MCF 10A (cell line): Measurements from ENCODE around the gene YEATS4. TPM values are rescaled to one million over a fixed set of nuclear protein-coding genes. Genes with fewer than 3 reads are reported as not detected.
A peak's percentile ranks its signal among the peaks of the same experiment; 100 is the strongest.

Experiments
- BruUV-seq: library from RNA; stranded (reverse); fragments of 400-500 nt; replicated peaks from 2 replicates; lab custom pipeline; 2021; lab: Mats Ljungman, UMichigan
- CTCF ChIA-PET: fragments of 300-600 bp; sonication (Branson Sonifier 250); formaldehyde crosslinking; extraction: SDS; loops from one replicate; lab custom pipeline; 2021; ENCODE audit warnings: antibody characterized with exemption, inconsistent platforms; lab: Yijun Ruan, JAX
- POLR2A ChIA-PET: fragments of 300-600, 350-650 bp; sonication (Branson Sonifier 250); formaldehyde crosslinking; extraction: SDS; loops from one replicate; lab custom pipeline; 2020; ENCODE audit warnings: antibody characterized with exemption, inconsistent platforms; lab: Yijun Ruan, JAX
- DNase-seq: peaks from one replicate; pipeline ENCODE4 v3.0.0-alpha.2; 2018; ENCODE audit not compliant: unreplicated experiment
- H3K27ac Mint-ChIP-seq: one replicate; pipeline ENCODE4 v1.8.0; 2022; ENCODE audit warnings: mild to moderate bottlenecking, low read depth, mixed read lengths; ENCODE audit not compliant: unreplicated experiment
- H3K27me3 Mint-ChIP-seq: one replicate; pipeline ENCODE4 v1.8.0; 2022; ENCODE audit warnings: mixed read lengths; ENCODE audit not compliant: insufficient read depth, unreplicated experiment
- H3K36me3 Mint-ChIP-seq: one replicate; pipeline ENCODE4 v1.8.0; 2022; ENCODE audit warnings: mild to moderate bottlenecking, moderate library complexity, mixed read lengths; ENCODE audit not compliant: insufficient read depth, unreplicated experiment
- H3K4me1 Mint-ChIP-seq: one replicate; pipeline ENCODE4 v1.8.0; 2022; ENCODE audit warnings: mixed read lengths; ENCODE audit not compliant: insufficient read depth, unreplicated experiment
- H3K4me3 Mint-ChIP-seq: one replicate; pipeline ENCODE4 v1.8.0; 2022; ENCODE audit warnings: mild to moderate bottlenecking, moderate library complexity, mixed read lengths; ENCODE audit not compliant: unreplicated experiment
- H3K9me3 Mint-ChIP-seq: one replicate; pipeline ENCODE4 v1.8.0; 2022; ENCODE audit warnings: mixed read lengths; ENCODE audit not compliant: unreplicated experiment
- CTCF ChIP-seq: fragments of 200-600 bp; IDR thresholded peaks from one replicate; pipeline ENCODE4 v1.8.0; 2022; ENCODE audit warnings: antibody characterized with exemption, mild to moderate bottlenecking; ENCODE audit not compliant: unreplicated experiment
- intact Hi-C: fragments of 100-400 bp; cut with micrococcal nuclease; formaldehyde crosslinking; loops from 2 replicates; pipeline ENCODE4 v1.14.1; 2022
- total RNA-seq: library from RNA; stranded (reverse); gene quantifications from 2 replicates; pipeline ENCODE4 v1.2.3, GENCODE V29; 2022

Gene YEATS4
- total RNA-seq, 1 experiment from 2014 or later, result 30.9 TPM

GRCh38 chr12:69341328-69341727, 18.2 kb upstream of the YEATS4 start:
- POLR2A ChIA-PET, result no interaction called here
- peak; percentile 20 for DNase-seq
- CTCF ChIA-PET, result no interaction called here
- Mint-ChIP-seq H3K4me3 (no peak overlapping the region), H3K27ac (no peak overlapping the region), H3K27me3 (no peaks in the 10 kb centered on the region), H3K4me1 (peaks cover 5% of the 10 kb centered on the region), H3K9me3 (no peaks in the 10 kb centered on the region), H3K36me3 (no peaks in the 10 kb centered on the region)
- TF ChIP-seq CTCF, result no peak
- intact Hi-C loops, result no loop called here
- no TSS peak for BruUV-seq

GRCh38 chr12:69342421-69342820, 17.1 kb upstream of the YEATS4 start:
- intact Hi-C loops, result no loop called here
- ChIA-PET POLR2A (interaction anchor here (2.1 kb wide), 1 partner anchor 11 kb away, joined by 8 read pairs; no protein-coding TSS in a partner anchor), CTCF (interaction anchor here (0.6 kb wide), 1 partner anchor 552 kb away, joined by 3 read pairs; no protein-coding TSS in a partner anchor)
- Mint-ChIP-seq H3K4me3 (no peak overlapping the region), H3K27me3 (no peaks in the 10 kb centered on the region), H3K36me3 (no peaks in the 10 kb centered on the region), H3K9me3 (no peaks in the 10 kb centered on the region), H3K27ac (no peak overlapping the region), H3K4me1 (peaks cover 5% of the 10 kb centered on the region)
- no TSS peak for BruUV-seq
- no peak for TF ChIP-seq CTCF
- no peak for DNase-seq

GRCh38 chr12:69343357-69343756, 16.2 kb upstream of the YEATS4 start:
- H3K9me3 Mint-ChIP-seq, result no peaks in the 10 kb centered on the region
- BruUV-seq, result no TSS peak
- H3K27me3 Mint-ChIP-seq, result no peaks in the 10 kb centered on the region
- intact Hi-C loops, result no loop called here
- no peak for TF ChIP-seq CTCF
- no peaks in the 10 kb centered on the region for H3K36me3 Mint-ChIP-seq
- CTCF ChIA-PET, result interaction anchor here (0.8 kb wide), 1 partner anchor 14 kb away, joined by 3 read pairs; no protein-coding TSS in a partner anchor
- peaks cover under 1% of the 10 kb centered on the region for H3K4me1 Mint-ChIP-seq
- POLR2A ChIA-PET, result interaction anchor here (0.6 to 2.1 kb wide), 2 partner anchors 8 to 12 kb away, joined by 3 to 8 read pairs; no protein-coding TSS in a partner anchor
- no peak overlapping the region for H3K4me3 Mint-ChIP-seq
- no peak for DNase-seq
- H3K27ac Mint-ChIP-seq, result no peak overlapping the region

GRCh38 chr12:69343885-69344612, 15.5 kb upstream of the YEATS4 start:
- Mint-ChIP-seq H3K4me1 (no peaks in the 10 kb centered on the region), H3K27ac (no peak overlapping the region), H3K27me3 (no peaks in the 10 kb centered on the region), H3K4me3 (no peak overlapping the region), H3K36me3 (no peaks in the 10 kb centered on the region), H3K9me3 (no peaks in the 10 kb centered on the region)
- no peak for TF ChIP-seq CTCF
- CTCF ChIA-PET, result interaction anchor here (0.8 to 1.0 kb wide), 3 partner anchors 10 to 661 kb away, joined by 3 to 5 read pairs (median 4); no protein-coding TSS in a partner anchor
- POLR2A ChIA-PET, result interaction anchor here (0.6 to 2.1 kb wide), 2 partner anchors 9 to 13 kb away, joined by 3 to 8 read pairs; no protein-coding TSS in a partner anchor
- BruUV-seq, result no TSS peak
- DNase-seq, result no peak
- intact Hi-C loops, result no loop called here
